ENCODE measurements around the gene NIPAL3. TPM values are rescaled to one million over a fixed set of nuclear protein-coding genes. Genes with fewer than 3 reads are reported as not detected.

Gene NIPAL3
- total RNA-seq, 4 donors from 2014 or later, result 34.8 to 55.8 (median 46.8) TPM

DNA sequence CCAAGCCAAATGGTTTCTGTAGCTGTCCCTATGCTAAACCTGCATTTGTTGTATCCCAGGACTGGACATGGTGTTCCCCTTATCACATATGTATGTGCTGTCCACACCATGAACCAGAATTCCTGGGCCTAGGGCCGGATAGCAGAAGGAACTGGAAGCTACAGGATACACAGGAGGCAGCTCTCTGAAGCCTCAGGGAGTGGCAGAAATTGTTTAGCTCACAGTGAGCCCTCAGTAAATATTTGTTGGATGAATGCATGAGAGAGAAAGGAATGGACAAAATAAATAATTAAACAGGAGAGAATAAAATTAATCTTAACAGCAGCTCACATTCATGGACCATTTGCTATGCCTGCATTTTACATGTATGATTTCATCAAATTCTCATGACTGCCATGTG, 2.1 kb downstream of the NIPAL3 start:
- intact Hi-C loops (cut with DNase I; ENCODE audit: low total_unique reads) (no loop called here), in situ Hi-C loops (cut with MboI; ENCODE audit: low pct_ligation_motif_present in 1 of 4, low pct_unique_long_range_greater_than_20kb in 1 of 4, low sequenced_read_pairs in 3 of 4) (loop anchor here in 1 of 4 donors (10.0 kb wide), 1 partner anchor 167 kb away; no protein-coding TSS in a partner anchor)
- no peak for TF ChIP-seq EP300 (IDR thresholded peaks at IDR 0.05; ENCODE audit: low read depth)
- TF ChIP-seq POLR2A (IDR thresholded peaks at IDR 0.05), result no peak
- TF ChIP-seq, protein P1, sequence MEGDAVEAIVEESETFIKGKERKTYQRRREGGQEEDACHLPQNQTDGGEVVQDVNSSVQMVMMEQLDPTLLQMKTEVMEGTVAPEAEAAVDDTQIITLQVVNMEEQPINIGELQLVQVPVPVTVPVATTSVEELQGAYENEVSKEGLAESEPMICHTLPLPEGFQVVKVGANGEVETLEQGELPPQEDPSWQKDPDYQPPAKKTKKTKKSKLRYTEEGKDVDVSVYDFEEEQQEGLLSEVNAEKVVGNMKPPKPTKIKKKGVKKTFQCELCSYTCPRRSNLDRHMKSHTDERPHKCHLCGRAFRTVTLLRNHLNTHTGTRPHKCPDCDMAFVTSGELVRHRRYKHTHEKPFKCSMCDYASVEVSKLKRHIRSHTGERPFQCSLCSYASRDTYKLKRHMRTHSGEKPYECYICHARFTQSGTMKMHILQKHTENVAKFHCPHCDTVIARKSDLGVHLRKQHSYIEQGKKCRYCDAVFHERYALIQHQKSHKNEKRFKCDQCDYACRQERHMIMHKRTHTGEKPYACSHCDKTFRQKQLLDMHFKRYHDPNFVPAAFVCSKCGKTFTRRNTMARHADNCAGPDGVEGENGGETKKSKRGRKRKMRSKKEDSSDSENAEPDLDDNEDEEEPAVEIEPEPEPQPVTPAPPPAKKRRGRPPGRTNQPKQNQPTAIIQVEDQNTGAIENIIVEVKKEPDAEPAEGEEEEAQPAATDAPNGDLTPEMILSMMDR (IDR thresholded peaks at IDR 0.05), result no peak
- TF ChIP-seq POLR2AphosphoS5 (IDR thresholded peaks at IDR 0.05), result no peak
- no peak for DNase-seq
- Histone ChIP-seq H3K4me1 (peaks cover 14 to 56% (median 48%) of the 10 kb centered on the region in 4 donors), H3K4me3 (no peak overlapping the region), H3K9me3 (no peaks in the 10 kb centered on the region), H3K27me3 (no peaks in the 10 kb centered on the region), H3K27ac (peak overlapping the region; percentile 83 to 89 (median 86)), H3K36me3 (peaks cover 0 to 20% (median 0%) of the 10 kb centered on the region in 4 donors)
- WGBS, 2 donors (ENCODE audit: low coverage in 1 of 2), result 71% methylated on average over 1 of the region's 1 CpG; no CpG with 5 or more reads in 1 of the 2 donors

GRCh38 chr1:24418898-24419628, 3.5 kb downstream of the NIPAL3 start:
- TF ChIP-seq POLR2AphosphoS5 (IDR thresholded peaks at IDR 0.05) (no peak), EP300 (IDR thresholded peaks at IDR 0.05; ENCODE audit: low read depth) (no peak), POLR2A (IDR thresholded peaks at IDR 0.05) (no peak)
- TF ChIP-seq, protein P1 (IDR thresholded peaks at IDR 0.05), result no peak
- H3K9me3 ChIP-seq, result no peaks in the 10 kb centered on the region
- H3K36me3 ChIP-seq, result peaks cover 0 to 20% (median 0%) of the 10 kb centered on the region in 4 donors
- H3K27ac ChIP-seq, result peak overlapping the region; percentile 46 to 87 (median 55)
- intact Hi-C loops (cut with DNase I; ENCODE audit: low total_unique reads), result no loop called here
- in situ Hi-C loops (cut with MboI; ENCODE audit: low pct_ligation_motif_present in 1 of 4, low pct_unique_long_range_greater_than_20kb in 1 of 4, low sequenced_read_pairs in 3 of 4), result loop anchor here in 1 of 4 donors (10.0 kb wide), 1 partner anchor 166 kb away; no protein-coding TSS in a partner anchor
- no peak overlapping the region for H3K4me3 ChIP-seq
- no peaks in the 10 kb centered on the region for H3K27me3 ChIP-seq
- 64 to 67% methylated on average over 4 to 14 of the region's 14 CpGs for WGBS, 2 donors (ENCODE audit: low coverage in 1 of 2)
- peak; percentile 67 for DNase-seq
- H3K4me1 ChIP-seq, result peaks cover 12 to 46% (median 40%) of the 10 kb centered on the region in 4 donors

DNA sequence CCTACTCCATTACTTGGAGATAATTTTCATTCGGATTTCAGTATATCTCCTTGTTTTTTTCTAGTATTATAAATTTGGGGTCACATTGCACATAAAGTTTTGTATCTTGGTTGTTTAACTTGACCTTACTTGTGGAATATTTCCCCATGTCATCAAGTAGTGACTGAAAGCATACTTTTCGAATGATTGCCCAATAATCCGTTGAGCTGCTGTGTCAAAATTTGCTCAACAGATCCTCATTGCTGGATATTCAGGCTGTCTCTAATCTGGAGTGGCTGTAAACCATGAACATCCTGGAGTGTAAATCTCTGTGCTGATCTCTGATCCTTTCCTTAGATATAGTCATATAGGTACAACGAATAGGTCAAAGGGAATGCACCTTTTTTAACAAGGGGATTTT, 4.9 kb downstream of the NIPAL3 start:
- WGBS, 2 donors (ENCODE audit: low coverage in 1 of 2), result 66 to 75% methylated on average over 4 of the region's 4 CpGs
- Histone ChIP-seq H3K27ac (no peak overlapping the region), H3K9me3 (no peaks in the 10 kb centered on the region), H3K36me3 (peaks cover 0 to 20% (median 0%) of the 10 kb centered on the region in 4 donors), H3K4me3 (no peak overlapping the region), H3K4me1 (peaks cover 12 to 46% (median 37%) of the 10 kb centered on the region in 4 donors), H3K27me3 (no peaks in the 10 kb centered on the region)
- TF ChIP-seq POLR2A (IDR thresholded peaks at IDR 0.05) (no peak), POLR2AphosphoS5 (IDR thresholded peaks at IDR 0.05) (no peak), EP300 (IDR thresholded peaks at IDR 0.05; ENCODE audit: low read depth) (no peak)
- TF ChIP-seq, protein P1 (IDR thresholded peaks at IDR 0.05), result no peak
- DNase-seq, result no peak
- in situ Hi-C loops (cut with MboI; ENCODE audit: low pct_ligation_motif_present in 1 of 4, low pct_unique_long_range_greater_than_20kb in 1 of 4, low sequenced_read_pairs in 3 of 4), result no loop called here
- intact Hi-C loops (cut with DNase I; ENCODE audit: low total_unique reads), result no loop called here

DNA sequence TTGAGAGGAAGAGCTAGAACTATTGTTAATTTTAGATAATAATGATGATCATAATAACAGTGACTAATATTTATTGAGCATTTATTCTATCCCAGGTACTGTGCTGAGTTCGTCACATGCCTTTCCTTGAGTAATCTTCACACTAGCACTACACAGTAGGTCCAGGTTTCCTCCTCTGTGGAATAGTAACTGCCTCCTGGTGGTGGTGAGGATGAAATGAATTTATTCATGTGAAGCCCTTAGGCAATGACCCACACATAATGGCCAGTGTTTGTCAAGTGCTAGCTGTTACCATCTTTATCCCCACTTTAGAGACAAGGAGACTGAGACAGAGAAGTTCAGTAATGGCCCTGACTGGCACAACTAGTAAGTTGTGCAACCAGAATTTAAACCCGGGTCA, 5.9 kb downstream of the NIPAL3 start:
- Histone ChIP-seq H3K4me3 (no peak overlapping the region), H3K27me3 (no peaks in the 10 kb centered on the region), H3K36me3 (peaks cover 0 to 20% (median 0%) of the 10 kb centered on the region in 4 donors), H3K4me1 (peaks cover 10 to 48% (median 37%) of the 10 kb centered on the region in 4 donors), H3K9me3 (no peaks in the 10 kb centered on the region), H3K27ac (no peak overlapping the region)
- 92 to 100% methylated on average over 1 to 2 of the region's 2 CpGs for WGBS, 2 donors (ENCODE audit: low coverage in 1 of 2)
- in situ Hi-C loops (cut with MboI; ENCODE audit: low pct_ligation_motif_present in 1 of 4, low pct_unique_long_range_greater_than_20kb in 1 of 4, low sequenced_read_pairs in 3 of 4), result no loop called here
- TF ChIP-seq, protein P1 (IDR thresholded peaks at IDR 0.05), result no peak
- no peak for TF ChIP-seq EP300 (IDR thresholded peaks at IDR 0.05; ENCODE audit: low read depth)
- TF ChIP-seq POLR2A (IDR thresholded peaks at IDR 0.05), result no peak
- no peak for TF ChIP-seq POLR2AphosphoS5 (IDR thresholded peaks at IDR 0.05)
- no peak for DNase-seq
- intact Hi-C loops (cut with DNase I; ENCODE audit: low total_unique reads), result no loop called here
